ENCODE results near the gene COBLL1.

GRCh38 chr2:164655750-164656149 is 185.9 kb downstream of the COBLL1 start:
- no peak for TF ChIP-seq CTCF (IDR thresholded peaks at IDR 0.05)
- no peak for TF ChIP-seq POLR2A (IDR thresholded peaks at IDR 0.05)

Measured in heart left ventricle (tissue), 13 donors.